GM12892 (cell line): ENCODE results near the gene BTC.
"Not testable (repeated sequence)": the region's sequence is repeated elsewhere in the genome, so short reads cannot be mapped to it uniquely, and the experiment has no call there.

Source experiments
- DNase-seq: peaks from one replicate; pipeline ENCODE4 v3.0.0; 2011; ENCODE audit not compliant: insufficient read length
- FAIRE-seq: peaks from 2 replicates; lab custom pipeline; 2011; peaks lifted over from hg19 to GRCh38; lab: Jason Lieb, UNC
- POLR2A ChIP-seq: IDR thresholded peaks from 2 replicates; pipeline ENCODE4 v1.6.1; 2011; ENCODE audit warnings: low read depth, low read length, control low read depth
- POLR2AphosphoS5 ChIP-seq: IDR thresholded peaks from 2 replicates; pipeline ENCODE4 v1.6.1; 2011; ENCODE audit warnings: low read depth, low read length, control low read depth
- TAF1 ChIP-seq: IDR thresholded peaks from 2 replicates; pipeline ENCODE4 v1.6.1; 2011; ENCODE audit warnings: low read depth, mild to moderate bottlenecking, control low read depth, low read length, borderline replicate concordance

BTC gene

GRCh38 chr4:74714611-74715130 lies 79.7 kb downstream of the BTC start:
- no peak for TF ChIP-seq TAF1
- no peak for TF ChIP-seq POLR2A
- no peak for TF ChIP-seq POLR2AphosphoS5
- FAIRE-seq (no peak), DNase-seq (no peak)

GRCh38 chr4:74708135-74708534 lies 86.2 kb downstream of the BTC start:
- FAIRE-seq, DNase-seq: not testable (repeated sequence)
